IMR-90 (cell line): ENCODE measurements around the gene PLXNA4. TPM values are rescaled to one million over a fixed set of nuclear protein-coding genes. Genes with fewer than 3 reads are reported as not detected.

Experiments used
- ATAC-seq: fragments of 200-7000 bp; cut with Tn5 transposase; 2 replicates; pipeline ENCODE4 v1.9.1; 2020; ENCODE audit warnings: low read depth, mild to moderate bottlenecking, moderate library complexity
- BruUV-seq: library from RNA; stranded (reverse); fragments of 400-500 nt; replicated peaks from 2 replicates; lab custom pipeline; 2021; lab: Mats Ljungman, UMichigan
- CTCF ChIA-PET: fragments of 300-600 bp; formaldehyde crosslinking; extraction: SDS; loops from one replicate; lab custom pipeline; 2021; ENCODE audit warnings: antibody characterized with exemption; lab: Yijun Ruan, JAX
- POLR2A ChIA-PET: fragments of 300-600 bp; sonication (Branson Sonifier 250); formaldehyde crosslinking; loops from one replicate; lab custom pipeline; 2022; ENCODE audit warnings: antibody characterized with exemption; ENCODE audit not compliant: unreplicated experiment; lab: Charles Lee
- DNase-seq: peaks from one replicate; pipeline ENCODE4 v3.0.0; 2013
- H2AFZ ChIP-seq: replicated peaks from 2 replicates; pipeline ENCODE3; 2013; ENCODE audit warnings: low read length, mild to moderate bottlenecking; ENCODE audit not compliant: poor library complexity
- H2AK5ac ChIP-seq: 2 replicates; pipeline ENCODE4 v1.6.1; 2013; ENCODE audit warnings: low read depth, low read length, inconsistent platforms
- H2AK9ac ChIP-seq: replicated peaks from 2 replicates; pipeline ENCODE3; 2013; ENCODE audit warnings: mild to moderate bottlenecking, low read depth, low read length, moderate library complexity; ENCODE audit not compliant: poor library complexity
- H2BK120ac ChIP-seq: 2 replicates; pipeline ENCODE4 v1.6.1; 2013; ENCODE audit warnings: low read depth, low read length, inconsistent platforms
- H2BK15ac ChIP-seq: 3 replicates; pipeline ENCODE4 v1.6.1; 2013; ENCODE audit warnings: low read depth, low read length, inconsistent platforms
- H2BK20ac ChIP-seq: 2 replicates; pipeline ENCODE4 v1.6.1; 2013; ENCODE audit warnings: low read depth, mild to moderate bottlenecking, inconsistent platforms, low read length, moderate library complexity
- H2BK5ac ChIP-seq: 2 replicates; pipeline ENCODE4 v1.6.1; 2013; ENCODE audit warnings: mild to moderate bottlenecking, low read depth, low read length, inconsistent platforms; ENCODE audit not compliant: poor library complexity, severe bottlenecking
- H3K14ac ChIP-seq: replicated peaks from 2 replicates; pipeline ENCODE4 v1.6.1; 2013; ENCODE audit warnings: low read depth, low read length, inconsistent platforms
- H3K18ac ChIP-seq: 2 replicates; pipeline ENCODE4 v1.6.1; 2013; ENCODE audit warnings: low read depth, low read length, control low read depth
- H3K23ac ChIP-seq: 2 replicates; pipeline ENCODE4 v1.6.1; 2013; ENCODE audit warnings: low read depth, low read length, inconsistent platforms
- H3K27ac ChIP-seq: 2 replicates; pipeline ENCODE4 v1.5.1; 2013; ENCODE audit warnings: mild to moderate bottlenecking, control low read depth, low read length; ENCODE audit not compliant: insufficient read depth
- H3K27me3 ChIP-seq: 2 replicates; pipeline ENCODE4 v1.6.1; 2013; ENCODE audit warnings: low read length; ENCODE audit not compliant: control insufficient read depth, insufficient read depth
- H3K36me3 ChIP-seq: 2 replicates; pipeline ENCODE4 v1.6.1; 2013; ENCODE audit warnings: low read length, mixed read lengths; ENCODE audit not compliant: control insufficient read depth, insufficient read depth
- H3K4ac ChIP-seq: 2 replicates; pipeline ENCODE4 v1.6.1; 2013; ENCODE audit warnings: low read depth, low read length, inconsistent platforms
- H3K4me1 ChIP-seq: 2 replicates; pipeline ENCODE4 v1.6.1; 2013; ENCODE audit warnings: low read length, mixed read lengths; ENCODE audit not compliant: control insufficient read depth, insufficient read depth
- H3K4me2 ChIP-seq: 2 replicates; pipeline ENCODE4 v1.6.1; 2013; ENCODE audit warnings: low read depth, mild to moderate bottlenecking, control low read depth, low read length, moderate library complexity
- H3K4me3 ChIP-seq: 2 replicates; pipeline ENCODE4 v1.5.1; 2013; ENCODE audit warnings: low read depth, mild to moderate bottlenecking, control low read depth, low read length, moderate library complexity; ENCODE audit not compliant: insufficient read depth
- H3K56ac ChIP-seq: 2 replicates; pipeline ENCODE4 v1.6.1; 2013; ENCODE audit warnings: low read length, inconsistent platforms; ENCODE audit not compliant: insufficient read depth; ENCODE audit errors: extremely low read depth
- H3K79me1 ChIP-seq, 2 experiments: 2 replicates each; pipeline ENCODE4 v1.6.1; 2013; ENCODE audit warnings: low read length in 2 of 2, inconsistent platforms in 1 of 2, low read depth in 1 of 2
- H3K9ac ChIP-seq: 2 replicates; pipeline ENCODE4 v1.6.1; 2013; ENCODE audit warnings: low read depth, low read length, control low read depth
- H3K9me1 ChIP-seq: 2 replicates; pipeline ENCODE4 v1.6.1; 2013; ENCODE audit warnings: low read length, inconsistent platforms; ENCODE audit not compliant: insufficient read depth
- H3K9me3 ChIP-seq: 2 replicates; pipeline ENCODE4 v1.6.1; 2013; ENCODE audit warnings: low read length; ENCODE audit not compliant: control insufficient read depth, insufficient read depth
- H4K20me1 ChIP-seq: 2 replicates; pipeline ENCODE4 v1.6.1; 2013; ENCODE audit warnings: low read length, inconsistent platforms; ENCODE audit not compliant: insufficient read depth
- H4K5ac ChIP-seq: 2 replicates; pipeline ENCODE4 v1.6.1; 2013; ENCODE audit warnings: mild to moderate bottlenecking, low read depth, low read length, control low read depth
- H4K8ac ChIP-seq, 2 experiments: 2 replicates each; pipeline ENCODE4 v1.6.1; 2013; ENCODE audit warnings: low read depth in 2 of 2, low read length in 2 of 2, control low read depth in 1 of 2, inconsistent platforms in 1 of 2
- H4K91ac ChIP-seq: 2 replicates; pipeline ENCODE4 v1.6.1; 2013; ENCODE audit warnings: low read depth, low read length, inconsistent platforms; ENCODE audit not compliant: insufficient read depth
- BHLHE40 ChIP-seq: fragments of 150-350 bp; IDR thresholded peaks from 2 replicates; pipeline ENCODE4 v1.6.1; 2016; ENCODE audit warnings: mild to moderate bottlenecking, low read depth, low read length
- CEBPB ChIP-seq: IDR thresholded peaks from 2 replicates; pipeline ENCODE4 v1.6.1; 2012; ENCODE audit warnings: low read depth, low read length, improper control_type of control experiment
- MAFK ChIP-seq: IDR thresholded peaks from 2 replicates; pipeline ENCODE4 v1.6.1; 2012; ENCODE audit warnings: low read depth, low read length, improper control_type of control experiment
- MXI1 ChIP-seq: IDR thresholded peaks from 2 replicates; pipeline ENCODE4 v1.6.1; 2012; ENCODE audit warnings: low read depth, mild to moderate bottlenecking, low read length, moderate library complexity, borderline replicate concordance
- NFE2L2 ChIP-seq: fragments of 150-350 bp; IDR thresholded peaks from 2 replicates; pipeline ENCODE4 v1.6.1; 2016; ENCODE audit warnings: low read depth, mild to moderate bottlenecking, low read length
- POLR2A ChIP-seq: IDR thresholded peaks from 2 replicates; pipeline ENCODE4 v1.6.1; 2012; ENCODE audit warnings: mild to moderate bottlenecking, low read depth, low read length
- SMC3 ChIP-seq: fragments of 150-350 bp; IDR thresholded peaks from 2 replicates; pipeline ENCODE4 v1.6.1; 2016; ENCODE audit warnings: low read depth, mild to moderate bottlenecking, antibody characterized with exemption, low read length, moderate library complexity
- WGBS, 2 experiments: methylation state at CpG; one replicate each; pipeline versions ENCODE4 v1.1.5 to v1.1.7; 2013; ENCODE audit warnings: missing lambda C conversion rate in 2 of 2; ENCODE audit not compliant: insufficient read length in 1 of 2; ENCODE audit errors: extremely low coverage in 2 of 2; 5-methylcytosine and 5-hydroxymethylcytosine counted together
- dilution Hi-C: fragments of 300-500 bp; cut with HindIII; formaldehyde crosslinking; loops from one replicate; pipeline ENCODE4 v1.14.3; 2018; ENCODE audit warnings: low sequenced_read_pairs; ENCODE audit not compliant: unreplicated experiment
- in situ Hi-C: fragments of 300-500 bp; cut with MboI; formaldehyde crosslinking; loops from 3 replicates; pipeline ENCODE4 v1.14.3; 2019; ENCODE audit warnings: low sequenced_read_pairs, inconsistent platforms, mixed read lengths
- intact Hi-C: fragments of 100-400 bp; cut with micrococcal nuclease; formaldehyde crosslinking; loops from 2 replicates; pipeline ENCODE4 v1.10.0; 2022
- polyA plus RNA-seq, 3 experiments: library from polyadenylated mRNA; depleted of rRNA; stranded (reverse); fragments of >200 nt; gene quantifications; 2 replicates each; pipeline ENCODE4 v1.2.3, GENCODE V29; 2012; ENCODE audit warnings: low replicate concordance in 1 of 3
- total RNA-seq: library from RNA; depleted of rRNA; stranded (reverse); fragments of >200 nt; gene quantifications from 2 replicates; pipeline ENCODE4 v1.2.3, GENCODE V29; 2012
- TF ChIP-seq, protein P1 (sequence below): conservative IDR thresholded peaks from 2 replicates; pipeline ENCODE4 v1.5.1; 2012; ENCODE audit warnings: mild to moderate bottlenecking, low read depth, low read length, improper control_type of control experiment
- TF ChIP-seq, protein P2 (sequence below): fragments of 150-350 bp; IDR thresholded peaks from 2 replicates; pipeline ENCODE4 v1.6.1; 2017; ENCODE audit warnings: mild to moderate bottlenecking, antibody characterized with exemption, low read length, low read depth
- TF ChIP-seq, protein P3 (sequence below): fragments of 150-350 bp; IDR thresholded peaks from 2 replicates; pipeline ENCODE4 v1.6.1; 2016; ENCODE audit warnings: low read depth, mild to moderate bottlenecking, low read length, moderate library complexity, borderline replicate concordance

The PLXNA4 gene
- total and polyA plus RNA-seq, 2 of the 4 experiments (the other 2 are of a cell fraction), result under 0.01 TPM

GRCh38 chr7:132187869-132188789 lies 388.1 kb downstream of the PLXNA4 start:
- Histone ChIP-seq H2AK5ac (no peak overlapping the region), H2AFZ (no peak overlapping the region), H3K56ac (no peak overlapping the region), H3K79me1 (no peaks in the 10 kb centered on the region), H4K5ac (no peak overlapping the region), H3K9me3 (peaks cover 5% of the 10 kb centered on the region), H4K91ac (no peak overlapping the region), H2BK15ac (no peak overlapping the region), H2BK20ac (no peak overlapping the region), H2AK9ac (no peak overlapping the region), H4K8ac (no peak overlapping the region), H3K9ac (no peak overlapping the region), H3K4me2 (no peak overlapping the region), H3K4me1 (no peaks in the 10 kb centered on the region), H2BK120ac (no peak overlapping the region), H3K27ac (no peak overlapping the region), H4K20me1 (no peaks in the 10 kb centered on the region), H3K4ac (no peak overlapping the region), H3K36me3 (no peaks in the 10 kb centered on the region), H3K4me3 (no peak overlapping the region), H3K23ac (no peak overlapping the region), H3K14ac (no peak overlapping the region), H3K9me1 (no peaks in the 10 kb centered on the region), H3K18ac (no peak overlapping the region), H2BK5ac (no peak overlapping the region), H3K27me3 (no peaks in the 10 kb centered on the region)
- dilution Hi-C loops (no loop called here), in situ Hi-C loops (no loop called here), intact Hi-C loops (no loop called here)
- ChIA-PET POLR2A (no interaction called here), CTCF (interaction anchor here (0.6 kb wide), 1 partner anchor 36 kb away, joined by 3 read pairs; no protein-coding TSS in a partner anchor)
- no CpG with 5 or more reads among the region's 4 CpGs for WGBS, 2 experiments
- DNase-seq (no peak), ATAC-seq (no peak)
- no TSS peak for BruUV-seq
- TF ChIP-seq, protein P1, sequence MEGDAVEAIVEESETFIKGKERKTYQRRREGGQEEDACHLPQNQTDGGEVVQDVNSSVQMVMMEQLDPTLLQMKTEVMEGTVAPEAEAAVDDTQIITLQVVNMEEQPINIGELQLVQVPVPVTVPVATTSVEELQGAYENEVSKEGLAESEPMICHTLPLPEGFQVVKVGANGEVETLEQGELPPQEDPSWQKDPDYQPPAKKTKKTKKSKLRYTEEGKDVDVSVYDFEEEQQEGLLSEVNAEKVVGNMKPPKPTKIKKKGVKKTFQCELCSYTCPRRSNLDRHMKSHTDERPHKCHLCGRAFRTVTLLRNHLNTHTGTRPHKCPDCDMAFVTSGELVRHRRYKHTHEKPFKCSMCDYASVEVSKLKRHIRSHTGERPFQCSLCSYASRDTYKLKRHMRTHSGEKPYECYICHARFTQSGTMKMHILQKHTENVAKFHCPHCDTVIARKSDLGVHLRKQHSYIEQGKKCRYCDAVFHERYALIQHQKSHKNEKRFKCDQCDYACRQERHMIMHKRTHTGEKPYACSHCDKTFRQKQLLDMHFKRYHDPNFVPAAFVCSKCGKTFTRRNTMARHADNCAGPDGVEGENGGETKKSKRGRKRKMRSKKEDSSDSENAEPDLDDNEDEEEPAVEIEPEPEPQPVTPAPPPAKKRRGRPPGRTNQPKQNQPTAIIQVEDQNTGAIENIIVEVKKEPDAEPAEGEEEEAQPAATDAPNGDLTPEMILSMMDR, result no peak
- TF ChIP-seq POLR2A, result no peak
- TF ChIP-seq, protein P2, sequence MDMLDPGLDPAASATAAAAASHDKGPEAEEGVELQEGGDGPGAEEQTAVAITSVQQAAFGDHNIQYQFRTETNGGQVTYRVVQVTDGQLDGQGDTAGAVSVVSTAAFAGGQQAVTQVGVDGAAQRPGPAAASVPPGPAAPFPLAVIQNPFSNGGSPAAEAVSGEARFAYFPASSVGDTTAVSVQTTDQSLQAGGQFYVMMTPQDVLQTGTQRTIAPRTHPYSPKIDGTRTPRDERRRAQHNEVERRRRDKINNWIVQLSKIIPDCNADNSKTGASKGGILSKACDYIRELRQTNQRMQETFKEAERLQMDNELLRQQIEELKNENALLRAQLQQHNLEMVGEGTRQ, result no peak
- no peak for TF ChIP-seq NFE2L2
- no peak for TF ChIP-seq MXI1
- no peak for TF ChIP-seq CEBPB
- TF ChIP-seq BHLHE40, result no peak
- TF ChIP-seq, protein P3, sequence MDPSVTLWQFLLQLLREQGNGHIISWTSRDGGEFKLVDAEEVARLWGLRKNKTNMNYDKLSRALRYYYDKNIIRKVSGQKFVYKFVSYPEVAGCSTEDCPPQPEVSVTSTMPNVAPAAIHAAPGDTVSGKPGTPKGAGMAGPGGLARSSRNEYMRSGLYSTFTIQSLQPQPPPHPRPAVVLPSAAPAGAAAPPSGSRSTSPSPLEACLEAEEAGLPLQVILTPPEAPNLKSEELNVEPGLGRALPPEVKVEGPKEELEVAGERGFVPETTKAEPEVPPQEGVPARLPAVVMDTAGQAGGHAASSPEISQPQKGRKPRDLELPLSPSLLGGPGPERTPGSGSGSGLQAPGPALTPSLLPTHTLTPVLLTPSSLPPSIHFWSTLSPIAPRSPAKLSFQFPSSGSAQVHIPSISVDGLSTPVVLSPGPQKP, result no peak
- TF ChIP-seq MAFK, result no peak
- no peak for TF ChIP-seq SMC3
